ENCODE data around the gene PPP1R16B. TPM values are rescaled to one million over a fixed set of nuclear protein-coding genes. Genes with fewer than 3 reads are reported as not detected.

Gene PPP1R16B
- total RNA-seq, 1 experiment from 2014 or later, result under 0.01 TPM

DNA sequence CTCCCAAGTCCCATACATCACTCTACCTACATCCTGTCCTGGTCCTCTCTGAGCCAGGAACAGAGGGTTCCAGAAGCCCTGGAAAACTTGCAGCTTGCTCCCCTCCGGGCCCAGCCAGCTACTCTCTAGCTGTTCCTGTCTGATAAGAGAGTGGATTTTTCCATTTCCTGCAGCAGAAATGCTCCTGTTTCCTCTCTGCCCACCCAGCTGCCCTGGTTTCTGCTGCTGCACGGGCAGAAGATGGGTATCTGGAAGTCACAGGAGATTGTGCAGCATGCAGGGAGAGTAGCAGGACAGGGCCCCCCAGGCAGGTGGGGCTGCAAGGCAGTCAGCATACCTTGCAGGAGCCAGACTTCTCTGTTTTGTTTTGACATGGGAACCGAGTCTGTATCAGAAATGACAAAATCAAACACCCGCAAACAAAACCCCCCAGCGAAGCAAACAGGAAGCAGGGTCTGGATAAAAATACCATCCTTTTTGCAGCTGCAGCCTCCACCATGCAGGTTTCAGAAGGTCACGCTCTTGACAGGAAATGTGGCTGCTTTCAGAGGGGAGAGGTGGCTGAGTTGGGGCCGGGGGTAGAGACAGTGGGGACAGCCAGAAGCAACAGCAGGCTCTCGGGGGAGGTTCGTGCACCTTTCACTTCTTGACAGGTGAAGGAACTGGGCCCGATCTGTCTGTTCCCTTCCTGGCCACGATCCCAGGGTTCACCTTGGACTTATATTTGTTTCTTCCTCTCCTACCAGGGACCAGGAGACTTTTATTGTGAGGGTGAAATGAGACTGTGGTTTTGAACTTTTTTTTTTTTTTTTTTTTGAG, 69.9 kb downstream of the PPP1R16B start:
- DNase-seq (ENCODE audit: low read depth), result no peak

DNA sequence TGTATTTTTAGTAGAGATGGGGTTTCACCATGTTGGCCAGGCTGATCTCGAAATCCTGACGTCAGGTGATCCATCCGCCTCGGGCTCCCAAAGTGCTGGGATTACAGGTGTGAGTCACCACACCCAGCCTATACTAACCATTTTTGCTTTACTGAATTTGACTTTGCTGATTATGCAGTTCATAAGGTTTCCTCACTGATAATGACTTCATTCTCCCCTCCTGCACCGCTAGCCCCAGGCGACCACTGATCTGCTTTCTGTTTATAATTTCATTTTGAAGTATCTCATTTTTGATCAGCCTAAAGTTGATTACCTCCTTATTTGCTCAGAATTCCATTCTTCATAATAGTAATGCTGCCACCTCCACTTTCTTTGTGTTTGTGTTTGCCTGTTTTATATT, 72.0 kb downstream of the PPP1R16B start:
- no peak for DNase-seq (ENCODE audit: low read depth)

DNA sequence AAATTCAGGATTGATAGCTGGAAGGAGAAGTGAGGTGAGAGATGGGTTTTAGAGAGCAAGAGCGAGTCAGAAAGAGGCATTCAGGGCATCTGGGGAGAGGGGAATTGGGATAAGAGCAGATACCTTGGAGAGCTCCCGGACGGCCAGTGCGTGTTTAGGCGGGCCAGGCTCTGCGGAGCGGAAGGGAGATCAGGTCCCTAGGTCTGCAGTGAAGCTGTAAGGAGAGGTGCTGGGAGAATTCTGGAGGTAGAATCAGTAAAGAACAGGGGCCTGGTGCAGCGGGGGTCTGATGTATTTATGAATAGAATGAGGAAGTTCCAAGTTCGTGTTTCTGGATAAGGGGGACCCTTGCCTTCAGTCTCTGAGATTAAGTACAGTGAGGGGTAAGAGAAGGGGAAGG, 73.4 kb downstream of the PPP1R16B start:
- no peak for DNase-seq (ENCODE audit: low read depth)

DNA sequence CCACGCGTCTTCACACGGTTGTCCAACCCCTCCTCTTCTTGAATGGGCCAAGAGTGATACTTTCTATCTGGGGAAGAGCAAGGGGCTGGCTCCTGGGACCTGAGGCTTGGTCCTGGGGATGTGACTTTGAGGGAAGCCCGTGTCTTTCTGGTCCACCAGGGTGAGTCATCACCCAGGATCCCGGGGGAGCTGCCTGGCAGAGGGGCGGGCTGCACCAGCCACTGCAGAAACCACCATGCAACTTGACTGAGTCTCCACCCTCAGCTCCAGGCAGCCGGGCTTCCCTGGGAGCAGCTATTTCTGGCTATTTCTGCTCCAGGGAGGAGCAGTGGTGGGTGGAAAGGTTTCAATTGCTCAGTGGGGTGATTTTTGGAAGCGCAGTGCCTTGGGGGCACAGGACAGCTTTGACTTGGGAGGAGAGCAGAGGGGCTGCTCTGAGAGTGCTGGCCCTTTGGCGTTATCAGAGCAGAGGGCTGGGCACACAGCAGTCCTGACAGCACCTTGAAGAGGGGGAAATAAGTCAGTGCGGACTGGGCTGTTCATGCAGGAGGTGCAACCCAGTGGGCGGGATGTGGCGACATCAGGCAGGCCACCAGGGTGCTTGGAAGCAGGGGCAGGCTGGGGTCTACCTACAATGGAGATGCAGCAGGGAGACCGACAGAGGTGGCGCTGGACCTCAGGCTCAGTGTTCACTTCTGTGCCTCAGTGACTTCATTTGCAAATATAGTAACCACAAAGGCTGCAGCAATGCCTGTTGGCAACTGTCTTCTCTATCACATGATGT, 75.6 kb downstream of the PPP1R16B start:
- peak; percentile 57 for DNase-seq (ENCODE audit: low read depth)

DNA sequence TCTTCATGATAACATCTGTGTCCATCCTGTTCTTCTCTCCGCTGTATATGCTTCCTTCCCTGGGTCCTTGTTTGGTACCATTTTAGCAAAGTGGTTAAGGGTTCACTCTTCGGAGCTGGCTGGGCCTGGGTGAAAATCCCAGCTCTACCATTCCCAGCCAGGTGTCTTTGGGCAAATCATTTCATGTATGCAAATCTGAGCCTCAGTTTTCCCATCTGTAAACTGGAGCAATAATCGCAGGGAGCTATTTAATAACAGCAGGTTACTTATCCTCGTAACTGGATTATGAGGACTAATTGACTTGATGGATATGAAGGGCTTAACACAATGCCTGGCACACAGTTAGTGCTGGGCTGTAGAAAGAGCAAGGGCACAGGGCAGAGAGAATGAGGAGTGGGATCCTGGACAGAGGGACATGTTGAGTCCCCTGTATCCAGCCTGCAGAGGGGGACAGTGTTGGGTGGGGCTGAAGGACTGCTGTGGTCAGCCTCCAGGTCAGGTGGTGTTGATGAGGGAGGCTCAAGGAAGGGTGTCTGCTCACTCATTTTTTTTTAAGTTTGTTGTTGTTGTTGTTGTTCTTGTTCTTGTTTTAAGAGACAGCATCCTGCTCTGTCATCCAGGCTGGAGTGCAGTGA, 76.4 kb downstream of the PPP1R16B start:
- DNase-seq (ENCODE audit: low read depth), result no peak

DNA sequence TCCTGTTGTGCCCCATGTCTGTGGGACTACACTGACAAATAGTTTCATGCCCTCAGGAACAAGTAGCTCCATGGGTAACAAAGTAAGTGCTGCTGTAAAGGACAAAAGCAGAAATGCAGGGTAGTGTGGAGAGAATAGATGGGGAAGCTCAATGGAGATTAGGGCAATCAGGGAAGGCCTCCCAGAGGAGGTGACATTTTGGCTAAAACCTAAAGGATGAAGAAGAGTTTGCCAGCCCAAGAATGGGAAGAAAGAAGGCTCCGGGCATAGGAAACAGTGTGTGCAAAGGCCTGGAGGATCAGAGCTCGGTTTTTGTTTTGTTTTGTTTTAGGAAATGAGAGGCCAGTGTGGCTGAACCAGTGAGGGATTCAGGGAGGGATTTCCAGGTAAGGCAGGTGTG, 77.1 kb downstream of the PPP1R16B start:
- no peak for DNase-seq (ENCODE audit: low read depth)

DNA sequence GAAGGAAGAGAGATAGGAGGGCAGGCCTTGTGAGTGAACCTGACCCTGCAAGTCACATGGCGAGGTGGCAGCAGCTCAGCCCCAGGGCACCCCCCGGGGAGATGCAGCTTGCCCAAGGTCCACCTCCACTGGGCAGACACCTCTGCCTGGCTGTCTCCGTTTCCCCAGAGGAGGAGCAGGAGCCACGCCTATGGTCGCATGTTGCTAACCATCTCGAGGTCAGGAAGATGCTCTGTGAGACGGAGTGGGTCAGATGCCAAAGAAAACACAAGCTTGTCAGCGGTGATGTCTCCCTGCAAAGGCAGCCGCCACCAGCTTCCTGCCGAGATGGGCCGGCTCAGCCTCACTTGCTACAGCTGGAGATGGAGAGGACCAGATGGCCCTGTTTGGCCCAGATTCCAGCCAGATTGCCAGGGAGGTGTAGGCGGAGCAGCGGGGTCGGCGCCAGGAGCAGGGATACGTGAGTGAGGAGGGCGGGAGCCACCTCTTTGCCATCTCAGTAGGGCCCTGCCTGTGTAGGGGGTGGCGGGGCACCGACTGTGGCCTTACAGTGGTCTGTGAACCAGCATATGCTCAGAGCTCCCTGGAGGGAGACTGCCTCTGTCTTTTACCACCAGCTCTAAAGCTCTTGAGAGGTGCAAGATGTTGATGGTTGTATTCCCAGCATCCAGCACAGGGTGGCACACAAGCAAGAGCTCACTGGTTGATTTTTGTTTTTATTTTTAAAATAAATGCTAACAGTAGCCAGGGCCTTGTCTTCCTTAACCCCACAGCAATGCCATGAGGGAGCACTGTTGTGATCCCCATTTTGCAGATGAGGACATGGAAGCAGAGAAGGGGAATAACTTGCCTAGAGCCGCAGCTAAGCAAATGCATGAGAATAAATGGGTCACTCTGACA, 77.8 kb downstream of the PPP1R16B start:
- DNase-seq (ENCODE audit: low read depth), result peak; percentile 33

DNA sequence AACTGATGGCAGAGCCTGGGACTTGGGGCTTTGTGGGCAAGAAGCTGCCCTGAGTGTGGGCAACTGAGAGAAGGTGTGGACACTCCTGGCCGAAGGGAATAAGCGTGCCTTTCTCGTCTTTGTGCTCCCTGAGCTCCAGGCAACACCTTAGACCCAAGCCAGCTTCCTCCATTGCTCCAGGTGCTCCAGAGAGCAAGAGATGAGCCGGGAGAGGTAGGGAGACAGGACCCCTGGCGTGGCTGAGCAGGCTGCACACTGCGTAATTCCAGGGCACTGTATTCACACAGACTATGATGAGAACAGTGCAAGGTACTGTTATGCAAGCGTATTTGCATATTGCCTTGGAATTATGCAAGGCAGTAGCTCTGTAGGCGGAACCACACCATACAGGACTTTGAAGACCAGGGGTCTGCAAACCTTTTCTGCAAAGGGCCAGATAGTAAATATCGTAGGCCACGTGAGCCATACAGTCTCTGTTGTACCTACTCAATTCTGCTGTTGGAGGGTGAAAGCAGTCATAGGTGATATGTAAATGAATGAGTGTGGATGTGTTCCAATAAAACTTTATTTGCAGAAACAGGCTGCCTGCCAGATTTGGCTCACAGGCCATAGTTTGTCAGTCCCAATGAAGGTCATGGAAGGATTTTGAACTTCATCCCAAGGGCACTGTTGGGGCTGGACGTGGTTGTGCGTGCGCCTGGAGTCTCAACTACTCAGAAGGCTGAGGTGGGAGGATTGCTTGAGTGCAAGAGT, 78.7 kb downstream of the PPP1R16B start:
- DNase-seq (ENCODE audit: low read depth), result no peak

DNA sequence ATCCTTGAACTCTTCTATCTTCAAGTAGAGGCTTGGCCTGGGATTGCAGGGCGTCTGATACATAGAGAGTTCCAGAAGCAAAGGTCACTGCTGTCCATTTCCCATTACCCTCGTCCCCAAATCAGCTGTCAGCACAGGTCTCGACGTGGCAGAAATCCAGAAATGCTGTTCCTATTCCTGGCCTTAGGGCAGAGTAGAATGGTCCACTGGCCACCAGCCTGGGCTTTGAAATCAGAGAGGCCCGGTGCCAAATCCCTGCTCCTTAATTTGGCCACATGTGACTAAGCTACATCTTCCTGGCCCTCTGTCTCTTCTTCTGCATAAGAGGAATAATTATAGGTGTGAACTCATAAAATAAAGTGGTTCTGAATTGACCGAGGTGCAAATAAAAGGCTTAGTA, 79.9 kb downstream of the PPP1R16B start:
- no peak for DNase-seq (ENCODE audit: low read depth)

DNA sequence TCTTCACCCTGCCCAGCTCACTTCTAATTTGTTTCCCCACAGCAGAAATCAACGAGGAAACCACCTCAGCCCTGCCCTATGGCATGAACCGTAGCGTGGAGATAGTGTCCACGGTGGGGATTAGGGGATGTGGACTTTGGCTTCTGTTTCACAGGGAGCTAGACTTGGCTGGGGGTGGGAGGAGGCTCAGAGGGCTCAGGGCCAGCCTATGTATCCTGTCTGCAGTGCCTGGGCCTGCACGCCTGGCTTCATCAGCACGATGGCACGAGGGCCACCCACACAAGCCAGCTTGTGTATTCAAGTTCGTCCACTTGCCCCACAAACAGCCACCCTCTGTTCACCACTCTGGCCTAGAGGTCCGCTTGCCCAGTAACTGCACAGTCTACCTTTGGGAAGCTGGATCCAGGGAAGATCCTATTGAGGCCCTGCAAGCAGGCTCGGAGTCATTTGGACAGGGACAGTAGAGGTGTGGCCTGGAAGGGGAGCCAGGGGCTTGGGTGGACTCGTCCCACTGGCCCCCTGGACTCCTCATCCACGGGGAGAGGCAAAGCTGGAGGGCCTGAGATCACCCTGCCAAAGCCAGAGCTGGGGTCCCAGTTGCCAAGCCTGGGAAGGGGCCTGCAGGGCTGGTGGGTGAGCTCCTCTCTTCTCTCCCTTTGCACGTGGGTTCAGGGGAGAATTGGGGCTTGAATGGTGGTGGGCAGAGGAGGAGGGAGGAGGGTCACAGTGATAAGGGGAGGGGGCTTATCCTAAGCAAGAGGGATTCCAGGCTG, 82.7 kb downstream of the PPP1R16B start:
- no peak for DNase-seq (ENCODE audit: low read depth)

DNA sequence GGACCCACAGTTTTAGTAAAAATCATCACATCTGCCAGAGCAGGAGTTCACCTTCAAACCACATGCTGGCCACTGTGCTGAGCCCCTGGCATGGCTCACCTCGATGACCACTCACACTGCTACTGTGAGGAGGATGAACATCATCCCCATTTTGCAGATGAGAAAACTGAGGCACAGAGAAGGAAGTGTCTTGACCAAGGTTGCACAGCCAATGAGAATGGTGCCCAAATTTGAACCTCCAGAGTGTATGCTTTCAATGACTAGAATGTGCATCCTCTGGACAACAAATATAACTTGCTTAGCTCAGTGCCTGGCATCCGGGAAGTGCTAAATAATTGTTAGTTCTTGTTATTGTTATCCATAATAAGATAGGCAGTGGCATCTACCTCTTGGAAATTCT, 83.6 kb downstream of the PPP1R16B start:
- no peak for DNase-seq (ENCODE audit: low read depth)

DNA sequence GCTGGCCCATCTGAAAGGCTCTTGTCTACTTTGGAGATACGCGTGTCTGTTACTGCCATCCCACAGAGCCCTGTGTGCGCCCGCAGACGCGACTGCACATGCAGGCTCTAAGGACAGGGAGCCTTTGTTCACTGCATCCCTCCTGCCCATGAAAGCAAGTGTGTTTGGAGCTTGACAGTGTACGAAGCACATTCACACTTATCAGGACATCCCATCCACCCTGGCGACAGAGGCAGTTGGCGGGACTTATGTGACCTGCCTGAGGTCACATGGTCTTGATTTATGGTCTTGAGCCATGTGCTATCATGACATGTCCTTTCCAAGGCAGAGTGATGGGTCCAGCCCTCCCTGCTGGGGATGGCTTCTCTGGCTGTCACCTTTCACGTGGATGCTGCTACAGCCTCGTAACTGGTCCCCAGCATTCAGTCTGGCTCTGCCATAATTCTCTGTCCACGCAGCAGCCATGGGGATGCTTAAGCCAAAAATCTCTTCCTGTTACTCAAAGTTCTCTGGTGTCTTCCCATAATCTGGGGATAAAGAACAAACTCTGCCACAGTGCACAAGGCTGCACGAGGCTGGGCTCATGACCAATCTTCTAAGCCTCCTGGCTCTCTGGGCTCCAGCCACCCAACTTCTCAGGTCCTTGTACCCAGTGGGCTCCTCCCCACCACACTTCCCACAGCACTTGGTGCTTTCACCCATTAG, 84.4 kb downstream of the PPP1R16B start:
- no peak for DNase-seq (ENCODE audit: low read depth)

DNA sequence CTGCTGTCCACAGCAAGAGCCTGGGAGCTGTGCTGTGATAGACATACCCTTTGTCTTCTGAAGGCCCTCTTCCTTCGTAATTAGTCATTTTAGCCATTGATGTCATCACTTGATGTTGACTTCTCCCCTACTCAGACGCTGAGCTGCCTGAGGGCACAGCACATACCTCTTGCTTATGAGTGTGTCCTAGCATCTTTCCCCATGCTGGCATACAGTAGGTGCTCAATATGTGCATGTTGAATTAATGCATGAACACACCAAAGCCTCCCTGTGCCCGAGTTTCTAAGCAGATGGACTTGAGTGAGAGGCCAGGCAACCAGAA, 85.0 kb downstream of the PPP1R16B start:
- DNase-seq (ENCODE audit: low read depth), result no peak

DNA sequence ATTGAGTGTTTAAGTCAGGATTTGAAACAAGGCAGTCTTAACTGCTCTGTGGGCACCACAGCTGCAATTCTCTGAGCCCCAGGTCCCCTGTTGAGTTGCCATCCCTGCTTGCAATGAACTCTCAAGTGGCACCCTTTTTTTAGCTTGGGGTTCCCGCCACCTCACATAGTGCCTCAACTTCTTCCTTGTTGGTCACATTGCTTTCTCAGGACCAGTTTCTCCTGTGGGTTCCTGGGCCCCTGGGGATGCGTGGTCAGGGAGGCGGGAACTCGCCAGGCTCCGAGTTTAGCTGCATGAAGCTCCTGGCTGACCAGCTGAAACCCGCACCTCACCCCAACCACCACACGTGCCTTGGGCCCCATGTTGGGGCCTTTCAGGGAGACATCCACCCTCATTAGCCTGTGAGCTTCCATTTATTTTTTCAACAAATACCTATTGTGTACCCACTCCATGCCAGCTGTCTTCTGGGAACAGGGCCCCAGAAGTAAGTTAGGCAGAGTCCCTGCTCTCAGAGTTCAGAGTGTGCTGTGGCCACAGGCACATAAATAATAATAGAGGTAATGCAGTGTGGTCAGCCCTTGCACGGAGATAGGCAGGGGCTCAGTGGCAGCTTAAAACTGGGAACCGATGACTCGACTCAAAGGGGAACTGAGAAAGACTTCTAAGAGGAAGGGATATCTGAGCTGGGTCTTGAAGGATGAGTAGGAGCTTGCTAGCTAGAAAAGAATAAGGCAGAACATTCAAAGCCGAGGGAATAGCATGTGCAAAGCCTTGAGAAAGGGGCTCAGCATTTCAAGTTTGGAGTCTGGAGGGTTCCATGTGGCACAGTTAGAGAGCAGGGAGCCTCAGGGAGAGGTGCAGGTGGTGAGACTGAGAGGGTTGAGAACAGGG, 86.8 kb downstream of the PPP1R16B start:
- DNase-seq (ENCODE audit: low read depth), result no peak

DNA sequence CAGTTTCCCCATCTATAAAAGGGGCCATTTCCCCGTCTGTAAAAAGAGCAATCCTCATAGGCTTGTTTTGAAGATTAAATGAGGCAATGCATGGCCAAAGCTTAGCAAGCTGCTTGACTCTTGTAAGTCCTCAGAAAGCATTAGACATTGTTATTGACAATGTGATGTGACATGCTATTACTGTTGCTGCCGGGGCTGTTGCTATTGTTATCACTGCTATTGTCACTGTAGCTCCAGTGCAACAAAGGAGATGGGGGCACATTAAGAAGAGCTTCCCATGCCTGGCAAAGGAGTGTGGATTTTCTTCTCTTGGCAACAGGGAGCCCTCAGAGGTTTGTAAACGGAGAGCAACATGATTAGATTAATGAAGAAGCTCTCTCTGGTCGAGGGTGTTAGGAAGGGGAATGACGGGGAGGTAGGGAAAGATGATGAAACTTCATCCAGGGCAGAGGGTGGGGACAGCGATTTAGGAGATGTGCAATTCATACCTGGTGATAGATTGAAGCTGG, 87.6 kb downstream of the PPP1R16B start:
- no peak for DNase-seq (ENCODE audit: low read depth)

DNA sequence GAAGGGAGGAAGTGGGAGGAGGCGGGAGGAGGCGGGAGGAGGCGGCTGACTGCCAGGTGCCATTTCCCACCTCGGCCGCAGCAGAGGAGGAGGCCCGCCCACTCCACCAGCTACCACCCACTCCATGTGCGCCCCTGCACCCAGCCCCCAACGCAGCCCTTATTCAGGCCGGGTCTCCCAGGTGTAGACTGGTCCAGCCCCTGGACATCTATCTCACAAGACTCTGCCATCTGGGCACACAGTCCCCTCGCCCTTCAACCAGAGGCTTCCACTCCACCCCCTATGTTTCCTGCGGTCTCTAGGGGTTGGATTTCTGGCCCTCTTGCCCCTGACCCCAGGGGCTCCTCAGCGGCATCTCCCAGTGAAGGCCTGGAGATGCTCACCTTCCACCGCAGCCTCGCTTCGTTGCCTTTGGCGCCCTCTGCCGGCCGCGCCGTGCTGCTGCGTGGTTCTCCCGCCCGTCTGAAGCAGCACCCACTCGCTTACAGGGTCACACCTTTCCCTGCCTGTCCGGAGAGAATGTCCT, 88.1 kb downstream of the PPP1R16B start:
- peak; percentile 63 for DNase-seq (ENCODE audit: low read depth)

DNA sequence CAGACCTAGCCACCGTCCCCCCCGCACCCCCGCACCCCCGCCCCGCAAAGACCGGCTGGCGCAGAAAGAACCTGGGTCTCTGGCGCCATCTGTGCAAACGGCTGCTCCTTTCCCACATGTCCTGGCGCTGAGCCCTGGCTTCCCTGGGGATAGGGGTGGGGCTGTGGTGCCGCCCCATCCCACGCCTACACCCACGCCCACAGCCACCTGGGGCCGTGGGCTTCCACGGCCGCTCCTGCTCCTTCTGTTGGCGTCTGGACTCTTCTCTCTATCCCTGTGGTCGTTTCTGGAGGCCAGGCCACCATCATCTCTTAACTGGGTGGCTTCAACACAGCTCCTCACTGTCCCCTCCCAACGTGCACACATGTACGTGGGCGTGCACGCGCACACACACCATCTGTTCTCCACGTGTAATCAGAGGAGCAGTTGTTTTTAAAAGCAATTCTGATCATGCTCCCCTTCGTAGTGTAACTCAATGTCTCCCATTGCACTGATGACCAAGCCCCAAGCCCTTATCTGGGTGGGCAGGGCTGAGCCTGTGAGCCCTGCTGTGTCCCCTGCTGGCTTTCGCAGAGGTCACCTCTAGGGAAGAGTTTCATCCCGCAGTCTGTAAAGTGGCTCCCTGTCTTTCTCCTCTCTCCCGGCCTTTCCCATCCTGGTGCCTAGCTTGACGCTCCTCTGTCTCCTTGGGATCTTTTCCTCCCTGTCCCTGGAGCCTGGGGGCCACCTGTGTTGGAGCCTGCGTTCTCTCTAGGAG, 88.8 kb downstream of the PPP1R16B start:
- DNase-seq (ENCODE audit: low read depth), result no peak
